ENCODE measurements around the gene CCDC116.

- TF ChIP-seq CTCF (IDR thresholded peaks at IDR 0.05) (no peak), POLR2A (IDR thresholded peaks at IDR 0.05) (no peak), POLR2AphosphoS5 (IDR thresholded peaks at IDR 0.05) (no peak)
These were observed 6.4 kb upstream of the CCDC116 start for GRCh38 chr22:21626073-21626734.

All from prostate gland (tissue), 2 donors.